HG03095 (cell line): ENCODE measurements around the gene PNO1.
A peak's percentile ranks its signal among the peaks of the same experiment; 100 is the strongest.

Source experiments
- ATAC-seq: cut with Tn5 transposase; IDR thresholded peaks from one replicate; pipeline ENCODE4 v1.9.1; 2021; ENCODE audit warnings: moderate library complexity; ENCODE audit not compliant: unreplicated experiment

PNO1 gene

GRCh38 chr2:68193144-68193543 is 35.5 kb downstream of the PNO1 start:
- ATAC-seq: no peak

DNA sequence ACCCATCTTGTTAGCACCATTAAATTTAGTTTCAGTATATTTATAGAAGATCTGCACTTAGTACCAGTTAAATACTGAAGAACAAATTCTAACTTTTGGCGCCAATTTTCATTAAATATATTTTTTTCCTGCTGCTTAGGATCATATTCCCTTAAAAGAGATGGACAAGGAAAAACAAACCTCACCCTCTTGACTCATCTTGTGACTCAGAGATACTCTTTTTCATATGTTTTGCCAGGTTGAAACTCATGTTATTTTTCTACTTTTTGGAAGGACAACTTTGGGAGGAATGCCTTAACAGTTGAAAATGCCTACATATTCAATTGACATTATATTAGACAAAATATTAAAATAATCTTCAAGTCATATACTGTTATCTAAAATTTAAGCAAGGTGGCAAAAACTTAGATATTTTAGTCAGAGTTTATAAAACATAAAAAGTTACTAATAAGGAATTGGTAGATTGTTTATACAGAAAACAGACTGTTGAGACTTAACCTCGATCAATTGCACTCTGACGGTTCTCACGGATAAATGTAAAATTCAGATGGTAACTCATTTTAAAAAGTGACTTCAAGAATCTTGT is 36.2 kb downstream of the PNO1 start:
- ATAC-seq: no peak

DNA sequence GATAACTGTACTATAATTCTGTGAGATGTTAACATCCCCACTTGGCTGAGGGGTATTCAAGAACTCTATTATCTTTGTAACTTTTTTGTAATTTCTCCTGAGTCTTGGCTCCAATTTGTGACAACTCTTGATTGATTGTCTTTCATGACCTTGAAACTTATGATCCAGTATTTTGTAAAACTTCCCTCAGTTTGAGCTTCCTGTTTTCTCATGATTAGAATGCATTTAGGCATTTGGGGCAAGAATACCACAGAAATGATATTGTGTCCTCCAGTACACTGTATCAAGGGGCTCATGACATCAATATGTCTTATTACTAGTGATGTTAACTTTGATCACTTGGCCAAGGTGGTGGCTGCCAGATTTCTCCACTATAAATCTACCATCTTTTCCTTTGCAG is 37.4 kb downstream of the PNO1 start:
- no peak for ATAC-seq

- ATAC-seq: no peak
These were observed 38.5 kb downstream of the PNO1 start for GRCh38 chr2:68196120-68196716.

DNA sequence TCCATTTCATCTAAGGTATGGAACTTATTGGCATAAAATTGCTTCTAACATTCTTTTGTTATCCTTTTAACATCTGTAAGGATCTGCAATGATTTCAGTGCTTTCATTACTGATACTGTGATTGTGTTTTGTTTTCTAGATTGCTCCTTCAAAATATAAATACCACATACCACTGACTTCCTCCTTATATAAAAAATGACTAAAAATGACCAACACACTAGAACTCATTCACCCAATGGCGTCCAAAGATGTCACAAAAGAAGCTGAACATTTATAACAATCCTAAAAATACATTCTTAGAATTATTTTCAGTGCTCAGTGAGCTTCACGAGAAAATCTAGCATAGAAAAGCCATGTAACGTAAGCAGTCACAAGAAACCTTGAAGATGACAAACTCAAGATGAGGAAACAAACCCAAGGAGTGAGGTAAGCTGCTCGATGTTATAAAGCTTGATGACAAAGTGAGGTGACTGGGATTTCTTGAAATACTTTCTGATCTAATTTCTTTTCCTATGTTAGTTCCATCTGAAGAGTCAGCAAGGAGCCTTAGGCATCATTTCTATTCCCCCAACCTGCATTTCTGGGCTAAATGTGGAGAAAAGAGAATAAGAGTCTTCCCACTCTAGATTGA is 42.6 kb downstream of the PNO1 start:
- no peak for ATAC-seq

GRCh38 chr2:68203587-68203986 is 45.9 kb downstream of the PNO1 start:
- ATAC-seq: peak; percentile 96

- no peak for ATAC-seq
These were observed 49.1 kb downstream of the PNO1 start for GRCh38 chr2:68206793-68207192.

- peak; percentile 71 for ATAC-seq
These were observed 56.7 kb downstream of the PNO1 start for GRCh38 chr2:68214381-68214780.

GRCh38 chr2:68216454-68217310 is 59.0 kb downstream of the PNO1 start:
- no peak for ATAC-seq

GRCh38 chr2:68217729-68218128 is 60.0 kb downstream of the PNO1 start:
- no peak for ATAC-seq

DNA sequence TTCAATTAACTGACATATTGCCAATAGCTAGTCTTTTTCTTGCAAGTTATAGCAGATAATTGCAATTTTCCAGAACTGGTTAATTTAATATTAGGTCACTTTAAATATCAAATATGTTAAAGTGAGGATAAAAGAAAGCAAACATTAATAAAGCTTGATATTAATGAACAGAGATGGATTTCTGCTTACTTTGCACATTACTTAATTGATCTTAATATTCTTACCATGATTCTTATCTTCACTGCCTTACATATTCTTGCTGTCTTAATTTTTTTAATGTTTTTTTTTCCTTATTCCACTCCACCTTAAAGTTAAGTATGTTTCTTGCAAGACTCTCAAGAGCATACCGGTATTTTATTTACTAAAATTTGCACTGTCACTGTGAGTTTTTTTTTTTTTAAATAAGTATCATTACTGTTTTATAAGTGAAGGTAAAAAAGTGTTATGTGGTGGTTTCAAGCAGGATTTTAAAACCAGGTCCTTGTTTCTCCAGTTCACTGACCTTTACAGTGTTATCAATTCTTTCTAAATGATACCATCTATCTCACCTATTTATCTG is 60.7 kb downstream of the PNO1 start:
- ATAC-seq: no peak

DNA sequence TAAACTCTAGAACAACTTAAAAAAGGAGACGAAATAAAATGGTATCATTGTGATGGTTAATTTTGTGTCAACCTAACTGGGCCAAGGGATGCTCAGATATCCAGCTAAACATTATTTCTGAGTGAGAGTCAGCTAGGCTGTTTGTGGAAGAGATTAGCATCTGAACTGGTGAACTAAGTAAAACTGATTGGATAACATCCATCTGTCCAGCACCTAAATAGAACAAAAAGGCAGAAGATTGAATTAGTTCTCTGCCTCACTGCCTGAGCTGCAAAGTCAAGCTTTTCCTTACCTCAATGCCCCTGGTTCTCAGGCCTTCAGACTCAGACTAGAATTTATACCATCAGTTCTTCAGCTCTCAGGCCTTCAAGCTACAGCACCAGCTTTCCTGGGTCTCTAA is 64.6 kb downstream of the PNO1 start:
- no peak for ATAC-seq

DNA sequence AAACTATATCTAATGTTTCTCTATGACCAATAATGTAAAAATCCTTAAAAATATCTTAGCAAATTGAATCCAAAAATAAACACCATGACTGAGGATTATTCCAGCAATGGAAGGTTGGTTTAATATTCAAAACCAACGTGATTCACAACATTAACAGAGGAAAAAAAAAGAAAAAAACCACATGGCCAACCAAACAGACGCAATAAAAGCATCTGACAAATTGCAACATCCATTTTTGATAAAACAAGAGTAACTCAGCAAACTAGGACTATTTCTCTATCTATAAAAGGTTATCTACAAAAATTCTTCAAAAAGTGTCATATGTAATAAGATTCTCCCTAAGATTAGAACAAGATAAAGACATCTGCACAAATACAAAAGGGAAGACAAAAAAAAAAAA is 65.7 kb downstream of the PNO1 start:
- ATAC-seq: no peak

- ATAC-seq: peak; percentile 75
These were observed 67.5 kb downstream of the PNO1 start for GRCh38 chr2:68225119-68225632.
